Urinary bladder (tissue), 4 donors: ENCODE measurements around the gene MMP17. TPM values are rescaled to one million over a fixed set of nuclear protein-coding genes. Genes with fewer than 3 reads are reported as not detected.

ENCODE experiments used
- DNase-seq: peaks from one replicate; pipeline ENCODE4 v3.0.0-alpha.2; 2015; ENCODE audit errors: extremely low spot score
- H3K27ac ChIP-seq: one replicate; pipeline ENCODE4 v1.5.1; 2013; ENCODE audit warnings: low read depth, mild to moderate bottlenecking, moderate library complexity
- H3K36me3 ChIP-seq: one replicate; pipeline ENCODE4 v1.6.1; 2013; ENCODE audit warnings: mild to moderate bottlenecking, moderate library complexity; ENCODE audit not compliant: insufficient read depth
- H3K4me1 ChIP-seq: one replicate; pipeline ENCODE4 v1.6.1; 2013; ENCODE audit warnings: mild to moderate bottlenecking, moderate library complexity; ENCODE audit not compliant: insufficient read depth
- H3K4me3 ChIP-seq: one replicate; pipeline ENCODE4 v1.5.1; 2013; ENCODE audit warnings: low read depth, low read length
- WGBS: extraction: QIAGEN DNeasy Blood & Tissue Kit; methylation state at CpG from one replicate; pipeline ENCODE4 v1.1.7; 2013; 5-methylcytosine and 5-hydroxymethylcytosine counted together
- polyA plus RNA-seq: library from polyadenylated mRNA; stranded (reverse); fragments of 200-250 nt; gene quantifications from one replicate; pipeline ENCODE4 v1.2.3, GENCODE V29; 2013
- total RNA-seq: library from RNA; depleted of rRNA; stranded (reverse); fragments of >200 nt; gene quantifications from one replicate; pipeline ENCODE4 v1.2.3, GENCODE V29; 2014
- donor health status: healthy with polysubstance abuse.
- donor health status: healthy.

MMP17 gene
- 3.9 TPM for total RNA-seq
- 6.9 TPM for polyA plus RNA-seq

DNA sequence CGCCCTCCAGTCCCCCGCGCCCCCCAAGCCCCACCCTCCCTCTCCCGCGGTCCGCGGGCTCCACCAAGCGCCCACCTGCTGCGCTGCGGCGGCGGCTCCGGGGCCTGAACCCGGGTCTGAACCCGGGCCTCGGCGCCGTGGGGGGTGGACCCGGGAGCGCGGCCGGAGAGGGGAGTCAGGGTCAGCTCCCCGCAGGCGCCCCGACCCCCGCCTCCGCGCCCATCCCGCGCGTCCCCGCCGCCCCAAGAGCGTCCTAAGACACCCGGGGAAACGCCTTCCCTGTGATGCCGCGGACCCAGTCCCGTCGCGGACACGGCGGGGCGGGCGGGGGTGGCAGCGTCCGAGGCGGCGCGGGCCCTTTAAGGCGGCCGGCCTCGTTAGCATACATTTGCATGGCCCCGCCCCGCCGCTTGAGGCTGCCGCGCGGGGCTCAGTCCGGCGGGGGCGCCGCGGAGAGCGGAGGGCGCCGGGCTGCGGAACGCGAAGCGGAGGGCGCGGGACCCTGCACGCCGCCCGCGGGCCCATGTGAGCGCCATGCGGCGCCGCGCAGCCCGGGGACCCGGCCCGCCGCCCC is at the start of gene MMP17:
Gene MMP17, plus strand, starts transcription at position 433 of the 574 bp plus-strand sequence. Its CDS starts 102 bp downstream, at position 535.
- no peak for DNase-seq
- H3K36me3 ChIP-seq, result no peaks in the 10 kb centered on the region
- H3K4me3 ChIP-seq, result peak within 1 kb of the TSS; percentile 60
- no peak within 1 kb of the TSS for H3K27ac ChIP-seq
- 1% methylated on average over 86 of the region's 86 CpGs for WGBS
- no peaks in the 10 kb centered on the region for H3K4me1 ChIP-seq

DNA sequence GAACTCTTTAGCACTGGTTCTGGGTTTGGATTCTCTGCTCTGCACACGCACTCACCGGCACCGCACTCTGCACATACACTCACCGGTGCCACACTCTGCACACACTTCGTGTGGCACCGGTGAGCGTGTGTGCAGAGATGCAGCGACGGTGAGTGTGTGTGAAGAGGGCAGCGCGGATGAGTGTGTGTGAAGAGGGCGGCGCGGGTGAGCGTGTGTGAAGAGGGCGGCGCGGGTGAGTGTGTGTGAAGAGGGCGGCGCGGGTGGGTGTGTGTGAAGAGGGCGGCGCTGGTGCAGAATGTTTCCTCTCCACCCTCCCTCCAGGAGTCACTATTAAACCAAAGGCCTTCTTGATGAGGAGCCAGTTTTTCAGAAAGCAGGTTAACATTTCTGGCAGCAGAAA is 49.2 kb upstream of the MMP17 start:
- no peak for DNase-seq
- Histone ChIP-seq H3K27ac (no peak overlapping the region), H3K4me1 (no peaks in the 10 kb centered on the region), H3K36me3 (peaks cover 4% of the 10 kb centered on the region), H3K4me3 (no peak overlapping the region)
- WGBS, result 98% methylated on average over 23 of the region's 23 CpGs

DNA sequence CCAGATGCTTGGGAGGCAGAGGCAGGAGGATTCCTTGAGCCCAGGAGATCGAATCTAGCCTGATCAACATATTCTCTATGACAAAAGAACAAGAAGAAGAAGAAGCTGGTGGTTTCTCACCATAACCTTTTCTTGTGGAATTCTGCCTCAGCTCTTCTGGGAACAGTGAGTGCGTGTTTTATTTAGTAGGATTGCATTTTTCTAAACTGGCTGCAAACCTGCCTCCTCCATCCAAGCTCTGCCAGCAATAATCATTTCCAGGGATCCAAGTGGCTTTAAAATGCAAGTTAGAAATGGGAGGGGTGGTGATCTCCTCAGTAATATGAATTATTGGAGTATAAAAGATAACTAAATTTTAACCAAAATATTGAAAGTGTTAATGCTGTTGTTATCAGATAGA is 46.1 kb upstream of the MMP17 start:
- Histone ChIP-seq H3K4me1 (no peaks in the 10 kb centered on the region), H3K27ac (no peak overlapping the region), H3K36me3 (peaks cover 4% of the 10 kb centered on the region), H3K4me3 (no peak overlapping the region)
- WGBS, result 91% methylated on average over 2 of the region's 2 CpGs
- DNase-seq, result no peak

DNA sequence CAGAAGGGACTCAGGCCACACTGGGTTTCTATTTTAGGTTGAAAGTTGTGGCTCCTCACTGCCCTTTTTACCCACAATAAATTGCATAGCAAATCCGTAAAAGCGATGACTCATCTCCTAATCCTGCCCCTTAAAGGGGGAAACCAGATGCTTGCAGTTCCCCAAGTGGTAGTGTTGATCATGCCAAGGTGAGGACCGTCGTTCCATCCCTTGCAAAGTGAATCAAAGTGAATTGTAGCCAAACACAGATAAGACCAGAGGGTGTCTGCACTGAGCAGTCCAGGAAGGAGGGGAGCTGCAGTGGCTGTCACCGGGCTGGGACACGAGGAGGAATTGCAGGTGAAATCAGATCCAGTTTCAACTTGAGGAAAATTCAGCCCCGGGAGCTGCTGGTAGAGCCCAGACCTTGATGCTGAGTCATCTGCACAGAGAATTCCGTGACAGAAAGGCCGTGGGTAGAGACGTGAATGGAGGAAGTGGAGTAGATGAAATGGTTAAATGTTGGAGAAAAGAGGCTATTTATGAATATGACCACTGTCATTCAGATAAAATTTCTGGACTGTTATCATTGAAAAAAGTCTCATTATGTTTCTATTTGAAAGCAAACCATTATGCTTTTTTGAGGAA is 44.2 kb upstream of the MMP17 start:
- DNase-seq, result no peak
- Histone ChIP-seq H3K36me3 (peaks cover 3% of the 10 kb centered on the region), H3K4me1 (no peaks in the 10 kb centered on the region), H3K4me3 (no peak overlapping the region), H3K27ac (no peak overlapping the region)
- WGBS, result 23% methylated on average over 10 of the region's 10 CpGs

DNA sequence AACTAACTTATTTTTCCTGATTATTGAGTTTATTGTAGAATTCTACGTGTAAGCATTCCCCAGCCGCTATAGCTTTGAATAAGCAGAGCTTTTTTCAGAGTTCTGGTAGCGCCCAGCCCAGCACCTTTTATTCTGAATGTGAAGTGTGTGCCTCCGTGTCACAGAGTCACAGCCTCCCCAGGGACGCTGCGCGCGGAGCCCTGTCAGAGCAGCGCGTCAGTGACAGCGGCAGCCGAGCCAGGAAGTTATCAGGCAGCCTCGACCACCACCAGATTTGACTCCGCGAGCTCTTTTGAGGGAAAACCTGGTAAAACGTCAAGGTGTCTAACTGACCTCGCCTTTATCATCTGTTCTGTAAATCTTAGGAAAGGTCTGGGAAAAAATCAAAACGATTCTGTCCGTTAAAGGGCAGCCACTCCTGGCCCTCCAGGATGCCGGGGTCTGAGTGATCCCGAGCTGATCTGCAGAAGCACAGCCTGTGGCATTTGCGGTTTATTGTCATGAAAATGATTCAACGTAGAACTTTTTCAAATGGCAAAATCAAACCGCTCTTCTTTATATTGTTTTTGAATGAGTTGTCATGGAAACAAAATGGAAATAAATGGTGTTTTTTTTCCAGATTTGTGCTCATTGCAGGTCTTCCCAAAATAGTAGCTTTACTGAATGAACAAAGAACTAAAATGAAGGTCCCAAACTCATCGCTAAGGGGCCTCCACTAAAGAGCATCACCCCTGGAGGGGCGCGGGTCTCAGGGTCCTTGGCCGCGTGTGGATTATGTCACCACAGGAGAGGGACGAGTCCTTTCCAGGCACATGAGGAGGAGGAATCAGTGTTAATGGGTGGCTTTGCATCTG is 43.1 kb upstream of the MMP17 start:
- Histone ChIP-seq H3K4me3 (no peak overlapping the region), H3K27ac (no peak overlapping the region), H3K36me3 (no peaks in the 10 kb centered on the region), H3K4me1 (no peaks in the 10 kb centered on the region)
- DNase-seq, result no peak
- WGBS, result 83% methylated on average over 30 of the region's 30 CpGs

DNA sequence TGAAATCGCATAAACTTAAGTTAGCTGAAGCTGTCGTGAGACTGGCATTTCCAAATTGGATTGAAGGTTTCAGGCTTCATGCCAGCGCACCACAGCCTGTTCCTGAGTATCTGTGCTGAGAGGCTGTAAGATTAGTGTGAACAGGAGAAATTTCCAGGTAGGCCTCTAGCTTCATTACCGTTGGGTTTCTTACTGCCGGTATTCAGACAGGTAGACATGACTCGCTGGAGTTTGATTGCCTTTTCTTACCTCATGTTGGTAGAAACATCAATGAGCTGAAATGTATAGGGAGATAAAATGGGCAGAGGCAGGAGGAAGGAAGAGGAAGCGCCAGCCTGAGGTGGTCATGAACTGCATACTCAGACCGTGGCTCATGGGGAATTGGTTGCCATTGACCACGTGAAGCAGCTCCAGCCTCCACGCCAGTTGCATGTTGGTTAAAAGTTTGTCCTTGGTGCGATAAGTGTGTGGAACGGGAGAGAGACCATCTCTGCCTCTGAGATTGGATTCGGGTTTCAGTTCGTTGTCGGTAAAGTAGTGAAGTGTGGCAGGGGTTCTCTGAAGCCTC is 42.3 kb upstream of the MMP17 start:
- Histone ChIP-seq H3K36me3 (no peaks in the 10 kb centered on the region), H3K4me1 (no peaks in the 10 kb centered on the region)
- WGBS, result 94% methylated on average over 15 of the region's 15 CpGs

DNA sequence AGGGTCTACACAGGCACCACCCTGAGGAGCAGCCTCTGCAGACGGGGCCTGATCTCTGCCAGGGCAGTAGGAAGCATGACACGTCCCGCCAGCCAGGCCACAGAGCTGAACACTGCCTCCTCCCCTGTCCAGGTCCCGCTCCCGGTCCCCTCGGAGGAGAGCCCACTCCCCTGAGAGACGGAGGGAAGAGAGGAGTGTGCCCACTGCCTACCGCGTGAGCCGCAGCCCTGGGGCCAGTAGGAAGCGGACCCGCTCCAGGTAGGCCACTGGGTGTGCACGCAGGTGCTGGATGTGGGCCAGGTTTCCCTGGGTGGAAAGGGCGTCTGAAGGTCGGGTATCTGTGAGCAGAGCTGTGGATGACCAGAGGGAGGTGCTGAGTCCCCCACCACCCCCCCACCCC is 41.9 kb upstream of the MMP17 start:
- H3K27ac ChIP-seq, result no peak overlapping the region
- DNase-seq, result no peak
- H3K4me3 ChIP-seq, result no peak overlapping the region
- 89% methylated on average over 15 of the region's 15 CpGs for WGBS
- H3K4me1 ChIP-seq, result no peaks in the 10 kb centered on the region
- no peaks in the 10 kb centered on the region for H3K36me3 ChIP-seq

More for the DNA sequence above, 42.3 kb upstream of the MMP17 start:
- Histone ChIP-seq H3K4me3 (no peak overlapping the region), H3K27ac (no peak overlapping the region)
- no peak for DNase-seq

DNA sequence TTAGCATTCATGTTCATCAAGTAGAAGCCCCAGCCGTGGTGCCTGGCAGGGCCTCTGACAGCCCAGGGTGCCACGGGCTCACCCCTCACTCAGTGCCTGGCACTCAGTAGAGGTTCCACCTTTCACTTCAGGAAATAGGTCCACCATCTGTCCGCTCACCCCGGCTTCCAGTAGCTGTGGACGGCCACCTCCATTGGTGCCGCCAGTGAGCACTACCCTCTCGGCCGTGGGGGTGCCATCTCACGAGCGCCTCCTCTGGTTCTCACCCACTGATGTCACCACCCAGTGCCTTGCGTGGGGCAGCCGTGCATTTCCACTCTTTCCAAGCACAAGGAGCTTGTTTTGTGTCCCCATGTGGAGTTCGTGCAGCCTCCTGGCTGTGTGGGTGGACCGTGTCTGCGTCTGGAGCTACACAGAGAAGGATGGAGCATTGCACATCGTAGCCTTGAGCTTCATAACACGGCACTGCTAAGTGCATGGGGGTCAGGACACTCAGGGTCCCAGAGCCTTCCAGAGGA is 41.0 kb upstream of the MMP17 start:
- no peak overlapping the region for H3K27ac ChIP-seq
- no peak for DNase-seq
- 91% methylated on average over 17 of the region's 17 CpGs for WGBS
- no peaks in the 10 kb centered on the region for H3K4me1 ChIP-seq
- no peak overlapping the region for H3K4me3 ChIP-seq
- no peaks in the 10 kb centered on the region for H3K36me3 ChIP-seq

DNA sequence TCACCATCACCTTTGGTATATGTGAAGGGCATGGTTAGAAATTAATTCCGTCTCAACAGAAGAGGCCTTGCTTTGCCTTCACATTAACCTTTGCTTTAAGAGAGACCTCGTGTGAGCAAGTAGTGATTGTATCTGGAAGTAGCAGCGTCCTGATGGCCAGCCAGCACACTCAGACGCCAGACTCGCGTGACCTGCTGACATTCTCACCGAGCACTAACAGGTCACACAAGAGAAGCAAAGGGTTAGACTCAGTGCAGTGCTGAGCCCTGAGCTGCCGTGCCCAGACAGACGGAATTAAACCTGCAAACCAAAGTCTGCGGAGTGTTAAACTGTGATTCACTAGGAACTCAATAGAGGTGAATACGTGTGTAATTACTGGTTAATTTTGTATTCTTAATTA is 40.1 kb upstream of the MMP17 start:
- H3K4me1 ChIP-seq, result no peaks in the 10 kb centered on the region
- H3K4me3 ChIP-seq, result no peak overlapping the region
- 87% methylated on average over 11 of the region's 11 CpGs for WGBS
- no peak overlapping the region for H3K27ac ChIP-seq
- DNase-seq, result no peak
- H3K36me3 ChIP-seq, result no peaks in the 10 kb centered on the region

DNA sequence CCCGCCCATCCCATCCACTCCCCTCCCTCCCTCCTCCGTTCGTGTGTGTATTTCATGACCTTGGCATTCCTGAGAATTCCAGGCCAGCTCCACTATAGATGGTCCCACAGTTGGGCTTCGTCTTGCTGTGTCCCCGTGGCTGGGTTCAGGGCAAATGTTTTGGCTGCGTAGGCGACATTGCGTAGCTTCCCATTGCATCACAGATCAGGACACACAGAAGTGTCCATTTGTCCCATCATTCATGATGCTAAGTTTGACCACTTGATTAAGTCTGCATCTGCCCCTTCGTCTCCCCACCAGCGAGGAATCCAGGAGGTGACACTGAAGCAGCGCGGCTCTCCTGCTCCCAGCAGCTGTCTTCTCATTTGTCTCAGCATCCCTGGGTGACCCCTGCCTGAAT is 38.6 kb upstream of the MMP17 start:
- no peaks in the 10 kb centered on the region for H3K4me1 ChIP-seq
- WGBS, result 90% methylated on average over 12 of the region's 12 CpGs
- no peak overlapping the region for H3K4me3 ChIP-seq
- DNase-seq, result no peak
- H3K27ac ChIP-seq, result no peak overlapping the region
- no peaks in the 10 kb centered on the region for H3K36me3 ChIP-seq

DNA sequence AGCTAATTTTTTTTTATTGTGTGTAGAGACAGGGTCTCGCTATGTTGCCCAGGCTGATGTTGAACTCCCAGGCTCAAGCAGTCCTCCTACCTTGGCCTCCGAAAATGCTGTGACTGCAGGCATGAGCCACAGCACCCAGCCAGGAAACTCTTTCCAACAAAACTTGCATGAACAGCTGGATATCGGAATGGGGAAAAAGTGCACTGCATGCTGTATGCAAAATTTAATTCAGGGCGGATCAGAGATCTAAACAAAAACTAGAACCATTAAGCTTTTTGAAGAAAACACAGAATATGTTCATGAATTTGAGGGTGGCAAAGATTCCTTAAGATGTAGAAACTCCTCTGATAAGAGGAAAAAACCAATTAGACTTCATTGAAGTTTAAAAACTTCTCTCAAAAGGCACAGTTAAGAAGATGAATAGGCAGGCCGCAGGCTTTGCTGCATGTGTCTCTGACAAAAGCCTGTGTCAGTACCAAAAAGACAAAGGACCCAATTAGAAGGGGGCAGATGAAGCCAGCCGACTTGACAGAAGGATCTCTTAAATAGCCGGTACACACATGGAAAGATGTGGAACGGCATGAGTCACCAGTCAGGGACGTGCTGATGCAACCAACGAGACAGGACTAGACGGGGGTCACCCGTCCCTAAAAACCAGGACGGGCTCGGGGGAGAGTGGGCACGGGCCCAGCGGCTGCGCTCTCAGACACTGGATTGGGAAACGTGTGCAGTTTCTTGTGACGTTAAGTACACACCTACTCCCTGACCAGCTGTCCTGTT is 34.8 kb upstream of the MMP17 start:
- WGBS, result 84% methylated on average over 19 of the region's 19 CpGs
- Histone ChIP-seq H3K36me3 (no peaks in the 10 kb centered on the region), H3K4me3 (no peak overlapping the region), H3K27ac (no peak overlapping the region), H3K4me1 (no peaks in the 10 kb centered on the region)
- DNase-seq, result no peak

DNA sequence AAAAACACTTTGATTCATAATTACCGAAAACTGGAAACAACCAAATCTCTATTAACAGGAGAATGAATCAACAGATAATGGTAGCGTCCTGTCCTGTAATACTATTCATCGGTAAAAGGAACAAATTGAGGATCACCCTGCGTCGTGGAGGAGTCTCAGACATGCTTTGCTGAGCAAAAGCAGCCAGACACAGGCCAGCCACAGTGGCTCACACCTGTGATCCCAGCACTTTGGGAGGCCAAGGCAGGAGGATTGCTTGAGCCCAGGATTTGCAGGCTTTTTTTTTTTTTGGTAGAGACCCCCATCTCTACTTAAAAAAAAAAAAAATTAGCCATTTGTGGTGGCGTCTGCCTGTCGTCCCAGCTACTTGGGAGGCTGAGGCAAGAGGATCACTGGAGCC is 34.1 kb upstream of the MMP17 start:
- no peak for DNase-seq
- Histone ChIP-seq H3K27ac (no peak overlapping the region), H3K4me3 (no peak overlapping the region), H3K4me1 (no peaks in the 10 kb centered on the region), H3K36me3 (peaks cover 1% of the 10 kb centered on the region)
- WGBS, result 94% methylated on average over 7 of the region's 7 CpGs

DNA sequence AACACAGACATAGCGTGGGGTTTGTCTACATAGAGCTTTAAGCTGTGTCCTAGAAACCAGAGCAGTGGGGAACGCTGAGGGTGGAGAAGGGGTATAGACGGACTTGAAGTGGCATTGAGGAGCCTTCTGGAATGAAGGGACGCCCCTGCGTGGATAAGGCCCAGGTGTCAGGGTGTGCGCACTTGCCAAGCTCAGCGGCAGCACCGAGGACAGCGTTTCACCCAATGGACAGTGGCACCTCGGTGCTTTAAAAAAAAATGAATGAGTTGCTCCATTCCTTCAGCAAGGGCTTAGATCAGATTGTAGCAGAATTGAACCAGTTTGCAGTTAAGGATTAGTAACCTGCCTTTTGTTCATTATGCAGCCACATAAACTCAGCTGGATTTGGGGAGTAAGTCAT is 33.6 kb upstream of the MMP17 start:
- 85% methylated on average over 10 of the region's 10 CpGs for WGBS
- Histone ChIP-seq H3K4me1 (no peaks in the 10 kb centered on the region), H3K4me3 (no peak overlapping the region), H3K27ac (no peak overlapping the region), H3K36me3 (peaks cover 4% of the 10 kb centered on the region)
- DNase-seq, result no peak
